Endothelial cell of umbilical vein (primary cell): Measurements from ENCODE around the gene NSD2. TPM values are rescaled to one million over a fixed set of nuclear protein-coding genes. Genes with fewer than 3 reads are reported as not detected.

ENCODE experiments used
- BruUV-seq: library from RNA; stranded (reverse); fragments of 400-500 nt; replicated peaks from 2 replicates; lab custom pipeline; 2021; lab: Mats Ljungman, UMichigan
- CTCF ChIA-PET: fragments of 300-600, 350-600 bp; sonication (Branson Sonifier 250); formaldehyde crosslinking; loops from one replicate; lab custom pipeline; 2021; ENCODE audit warnings: antibody characterized with exemption, inconsistent platforms; lab: Charles Lee
- POLR2A ChIA-PET: fragments of 300-600, 350-600 bp; sonication (Branson Sonifier 250); formaldehyde crosslinking; loops from one replicate; lab custom pipeline; 2021; ENCODE audit warnings: antibody characterized with exemption, inconsistent platforms; lab: Charles Lee
- DNase-seq: peaks from one replicate; pipeline ENCODE4 v3.0.0-alpha.2; 2011; ENCODE audit warnings: low read depth, low spot score
- FAIRE-seq: peaks from 2 replicates; lab custom pipeline; 2011; peaks lifted over from hg19 to GRCh38; lab: Jason Lieb, UNC
- H2AFZ ChIP-seq: 2 replicates; pipeline ENCODE4 v1.6.0; 2012; ENCODE audit warnings: low read depth, low read length, control low read depth, inconsistent platforms
- H3K27ac ChIP-seq: 2 replicates; pipeline ENCODE4 v1.5.1; 2011; ENCODE audit warnings: low read depth, mild to moderate bottlenecking, control low read depth, low read length, moderate library complexity; ENCODE audit not compliant: insufficient read depth
- H3K27me3 ChIP-seq, 2 experiments: 2 replicates each; pipeline versions ENCODE4 v1.6.0 to v1.6.1; 2011; ENCODE audit warnings: low read length in 2 of 2, mixed read lengths in 1 of 2; ENCODE audit not compliant: control insufficient read depth in 2 of 2, insufficient read depth in 2 of 2
- H3K36me3 ChIP-seq, 2 experiments: 2 replicates in 1 of 2; 3 replicates in 1 of 2; pipeline ENCODE4 v1.5.1; 2011; ENCODE audit warnings: low read length in 2 of 2, mild to moderate bottlenecking in 1 of 2, moderate library complexity in 1 of 2; ENCODE audit not compliant: control insufficient read depth in 2 of 2, insufficient read depth in 2 of 2; ENCODE audit errors: extremely low read depth in 1 of 2
- H3K4me1 ChIP-seq: 3 replicates; pipeline ENCODE4 v1.5.1; 2011; ENCODE audit warnings: mild to moderate bottlenecking, low read length; ENCODE audit not compliant: control insufficient read depth, insufficient read depth; ENCODE audit errors: extremely low read depth
- H3K4me2 ChIP-seq: 2 replicates; pipeline ENCODE4 v1.6.1; 2011; ENCODE audit warnings: low read length, control low read depth, mixed read lengths; ENCODE audit not compliant: insufficient read depth
- H3K4me3 ChIP-seq, 3 experiments: fragments of 200-600 bp in 1 of 3; sonication (generic), shearing (Covaris generic) in 1 of 3; replicated peaks in 1 of 3; 2 replicates each; pipeline ENCODE4 v1.5.1; 2011 to 2016; ENCODE audit warnings: control low read depth in 3 of 3, low read length in 3 of 3, mild to moderate bottlenecking in 2 of 3, inconsistent platforms in 1 of 3, low read depth in 1 of 3, moderate library complexity in 1 of 3; ENCODE audit not compliant: insufficient read depth in 1 of 3
- H3K79me2 ChIP-seq: 2 replicates; pipeline ENCODE4 v1.6.0; 2012; ENCODE audit warnings: low read length, inconsistent platforms; ENCODE audit not compliant: control insufficient read depth, insufficient read depth
- H3K9ac ChIP-seq: replicated peaks from 2 replicates; pipeline ENCODE3; 2011; ENCODE audit warnings: low read length, control low read depth; ENCODE audit not compliant: insufficient read depth; ENCODE audit errors: extremely low read depth
- H3K9me1 ChIP-seq: replicated peaks from 3 replicates; pipeline ENCODE4 v1.6.0; 2011; ENCODE audit warnings: mild to moderate bottlenecking, low read length; ENCODE audit not compliant: control insufficient read depth, insufficient read depth; ENCODE audit errors: extremely low read depth
- H3K9me3 ChIP-seq: replicated peaks from 2 replicates; pipeline ENCODE4 v1.5.1; 2012; ENCODE audit warnings: low read length, inconsistent platforms; ENCODE audit not compliant: control insufficient read depth, insufficient read depth
- H4K20me1 ChIP-seq: replicated peaks from 2 replicates; pipeline ENCODE3; 2011; ENCODE audit warnings: mild to moderate bottlenecking, low read length; ENCODE audit not compliant: control insufficient read depth, insufficient read depth; ENCODE audit errors: extremely low read depth
- EZH2 ChIP-seq: IDR thresholded peaks from 2 replicates; pipeline ENCODE4 v1.6.1; 2012; ENCODE audit warnings: borderline replicate concordance, low read depth, mild to moderate bottlenecking, moderate library complexity, low read length, inconsistent platforms; ENCODE audit not compliant: severe bottlenecking
- MYC ChIP-seq: IDR thresholded peaks from one replicate; pipeline ENCODE4 v1.6.1; 2011; ENCODE audit warnings: mild to moderate bottlenecking, low read depth, low read length
- POLR2A ChIP-seq: IDR thresholded peaks from 2 replicates; pipeline ENCODE4 v1.6.1; 2012; ENCODE audit warnings: low read depth, mild to moderate bottlenecking, control low read depth, low read length
- dilution Hi-C: fragments of 300-500 bp; cut with MboI; formaldehyde crosslinking; loops from one replicate; pipeline ENCODE4 v1.15.0; 2019; ENCODE audit warnings: low sequenced_read_pairs; ENCODE audit not compliant: extremely low pct_ligation_motif_present
- intact Hi-C: fragments of 100-400 bp; cut with micrococcal nuclease; formaldehyde crosslinking; loops from one replicate; pipeline ENCODE4 v1.10.0; 2022
- polyA plus RNA-seq, 4 experiments: library from polyadenylated mRNA; depleted of rRNA in 3 of 4; stranded (reverse) in 3 of 4; unstranded in 1 of 4; fragments of >200 nt; gene quantifications; 2 replicates each; pipeline versions ENCODE4 v1.2.1 to v1.2.3, GENCODE V29; 2011 to 2012; ENCODE audit warnings: missing spikeins in 1 of 4
- total RNA-seq: library from RNA; stranded (reverse); gene quantifications from 2 replicates; pipeline ENCODE4 v1.2.3, GENCODE V29; 2021
- TF ChIP-seq, protein P1 (sequence below), 2 donors: IDR thresholded peaks; 1 replicate in 1 of 2; 2 replicates in 1 of 2; pipeline ENCODE4 v1.5.1; 2011; ENCODE audit warnings: low read length in 2 of 2, mild to moderate bottlenecking in 2 of 2, moderate library complexity in 2 of 2, control low read depth in 1 of 2, inconsistent platforms in 1 of 2, low read depth in 1 of 2; ENCODE audit not compliant: insufficient read depth in 1 of 2; ENCODE audit errors: extremely low read depth in 1 of 2
- TF ChIP-seq, protein P2 (sequence below): IDR thresholded peaks from 2 replicates; pipeline ENCODE4 v1.6.1; 2011; ENCODE audit not compliant: insufficient read depth, insufficient read length

Gene NSD2
- total and polyA plus RNA-seq, 2 donors (not counting 3 experiments of a cell fraction or from before 2014, with no cell fraction given) = 31.3 to 171 TPM

DNA sequence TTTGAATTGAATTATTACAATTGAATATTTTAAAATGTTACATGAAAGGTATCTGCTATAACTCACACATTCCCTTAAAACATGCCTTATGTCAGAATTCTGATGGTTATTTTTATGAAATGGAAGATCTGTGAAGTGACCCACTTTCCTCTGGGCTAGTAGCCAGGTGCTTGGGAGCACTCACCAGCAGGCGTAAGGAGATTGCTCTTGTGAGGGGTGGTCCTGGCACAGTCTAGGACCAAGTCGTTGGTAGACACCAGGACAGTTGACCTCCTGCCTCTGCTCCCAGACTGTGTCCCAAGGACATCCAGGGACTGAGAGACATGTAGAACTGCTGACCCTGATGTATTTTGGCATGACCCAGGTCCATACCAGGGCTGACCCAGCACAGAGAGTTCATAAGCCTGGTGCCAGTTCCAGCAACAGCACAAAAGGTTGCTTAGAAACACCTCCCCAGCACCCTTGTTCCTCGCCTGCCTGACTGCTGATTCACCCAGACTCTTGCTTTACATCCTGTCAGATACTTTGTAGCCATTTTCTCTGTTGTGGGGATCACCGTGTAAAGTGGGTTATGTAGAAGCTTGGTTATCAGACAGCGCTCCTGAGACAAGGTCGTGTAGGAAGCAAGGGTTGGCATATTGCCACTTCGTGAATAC is 89.1 kb downstream of the NSD2 start:
- Histone ChIP-seq H3K4me3 (no peak overlapping the region), H3K4me2 (no peak overlapping the region), H3K27ac (no peak overlapping the region), H3K27me3 (no peaks in the 10 kb centered on the region), H3K4me1 (no peaks in the 10 kb centered on the region), H3K9me3 (no peaks in the 10 kb centered on the region), H3K36me3 (peaks cover 20 to 49% of the 10 kb centered on the region in 2 experiments), H3K9ac (no peak overlapping the region), H3K79me2 (no peaks in the 10 kb centered on the region), H2AFZ (no peak overlapping the region), H3K9me1 (no peaks in the 10 kb centered on the region), H4K20me1 (no peaks in the 10 kb centered on the region)
- DNase-seq = no peak
- CTCF ChIA-PET = interaction anchor here (1.4 kb wide), 1 partner anchor 18 kb away, joined by 3 read pairs; no protein-coding TSS in a partner anchor
- intact Hi-C loops = no loop called here
- no peak for TF ChIP-seq EZH2
- TF ChIP-seq, protein P1, sequence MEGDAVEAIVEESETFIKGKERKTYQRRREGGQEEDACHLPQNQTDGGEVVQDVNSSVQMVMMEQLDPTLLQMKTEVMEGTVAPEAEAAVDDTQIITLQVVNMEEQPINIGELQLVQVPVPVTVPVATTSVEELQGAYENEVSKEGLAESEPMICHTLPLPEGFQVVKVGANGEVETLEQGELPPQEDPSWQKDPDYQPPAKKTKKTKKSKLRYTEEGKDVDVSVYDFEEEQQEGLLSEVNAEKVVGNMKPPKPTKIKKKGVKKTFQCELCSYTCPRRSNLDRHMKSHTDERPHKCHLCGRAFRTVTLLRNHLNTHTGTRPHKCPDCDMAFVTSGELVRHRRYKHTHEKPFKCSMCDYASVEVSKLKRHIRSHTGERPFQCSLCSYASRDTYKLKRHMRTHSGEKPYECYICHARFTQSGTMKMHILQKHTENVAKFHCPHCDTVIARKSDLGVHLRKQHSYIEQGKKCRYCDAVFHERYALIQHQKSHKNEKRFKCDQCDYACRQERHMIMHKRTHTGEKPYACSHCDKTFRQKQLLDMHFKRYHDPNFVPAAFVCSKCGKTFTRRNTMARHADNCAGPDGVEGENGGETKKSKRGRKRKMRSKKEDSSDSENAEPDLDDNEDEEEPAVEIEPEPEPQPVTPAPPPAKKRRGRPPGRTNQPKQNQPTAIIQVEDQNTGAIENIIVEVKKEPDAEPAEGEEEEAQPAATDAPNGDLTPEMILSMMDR (IDR thresholded peaks at IDR 0.05; ENCODE audit: extremely low read depth in 1 of 2, insufficient read depth in 1 of 2, low read depth in 1 of 2, low read length in 2 of 2) = no peak
- TF ChIP-seq, protein P2, sequence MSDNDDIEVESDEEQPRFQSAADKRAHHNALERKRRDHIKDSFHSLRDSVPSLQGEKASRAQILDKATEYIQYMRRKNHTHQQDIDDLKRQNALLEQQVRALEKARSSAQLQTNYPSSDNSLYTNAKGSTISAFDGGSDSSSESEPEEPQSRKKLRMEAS = no peak
- no peak for TF ChIP-seq POLR2A
- no peak for TF ChIP-seq MYC
- BruUV-seq = no TSS peak
- FAIRE-seq = no peak
- POLR2A ChIA-PET = no interaction called here
- dilution Hi-C loops = no loop called here
